Measurements from ENCODE around the gene EML6.

Gene EML6

DNA sequence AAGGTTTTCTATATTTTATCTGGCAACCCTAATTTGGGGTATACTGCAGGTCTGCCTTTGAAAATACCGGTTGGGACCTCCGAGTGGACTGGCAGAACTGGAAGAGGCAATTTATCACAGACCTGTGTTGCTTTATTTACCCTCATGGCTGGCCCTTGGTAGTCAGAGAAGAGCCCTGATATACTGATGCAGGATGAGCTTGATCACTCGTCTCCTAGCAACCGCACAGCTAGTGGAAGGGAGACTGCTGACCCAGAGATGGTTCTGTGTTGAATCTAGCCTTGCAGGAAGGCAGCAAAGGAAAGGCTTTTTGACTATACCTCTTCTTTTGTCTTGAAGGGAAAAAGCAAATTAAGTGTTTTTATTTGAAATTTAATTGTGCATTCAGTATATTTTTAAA, 154.7 kb downstream of the EML6 start:
- DNase-seq (ENCODE audit: low read depth in 2 of 3, low spot score in 1 of 3) = no peak

DNA sequence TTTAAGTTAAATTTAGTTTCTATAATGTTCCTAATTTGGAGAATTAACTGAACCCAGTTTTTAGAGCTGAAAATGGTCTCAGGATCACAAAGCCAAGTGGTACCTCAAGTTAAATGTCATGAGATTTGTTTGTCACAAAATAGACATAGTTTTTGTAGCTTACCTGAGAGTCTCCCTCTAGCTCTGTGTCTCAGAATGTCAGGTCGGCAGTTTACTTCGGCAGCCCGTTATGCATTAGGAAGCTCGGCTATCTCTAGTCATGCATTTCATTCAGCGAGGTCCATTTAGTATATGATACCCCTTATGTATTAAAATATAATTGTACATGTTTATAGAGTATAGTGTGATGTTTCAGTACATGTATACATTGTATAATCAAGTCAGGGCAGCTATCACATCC, 155.6 kb downstream of the EML6 start:
- no peak for DNase-seq (ENCODE audit: low read depth in 2 of 3, low spot score in 1 of 3)

- DNase-seq (ENCODE audit: low read depth in 2 of 3, low spot score in 1 of 3) = no peak
Observed at GRCh38 chr2:54879598-54880332, 156.3 kb downstream of the EML6 start.

DNA sequence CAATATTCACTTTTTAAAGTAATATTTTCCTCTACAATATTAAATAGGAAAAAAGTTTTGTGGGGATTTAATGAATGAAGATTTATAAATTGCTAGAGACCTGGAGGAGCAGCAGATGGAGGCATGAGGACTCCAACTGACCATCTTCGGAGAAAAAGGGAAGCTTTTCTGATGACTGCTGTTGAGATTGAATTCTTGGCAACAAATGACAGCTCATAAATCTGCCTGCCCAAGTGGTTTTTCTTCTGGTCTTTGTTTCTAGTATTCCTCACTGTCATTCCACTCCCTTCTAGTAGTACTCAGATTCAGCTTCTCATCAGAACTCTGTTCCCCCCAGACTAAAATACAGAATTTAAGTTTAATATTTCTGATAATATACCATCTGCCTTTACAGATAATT, 157.0 kb downstream of the EML6 start:
- no peak for DNase-seq (ENCODE audit: low read depth in 2 of 3, low spot score in 1 of 3)

GRCh38 chr2:54881759-54882158, 158.3 kb downstream of the EML6 start:
- DNase-seq (ENCODE audit: low read depth in 2 of 3, low spot score in 1 of 3) = no peak

DNA sequence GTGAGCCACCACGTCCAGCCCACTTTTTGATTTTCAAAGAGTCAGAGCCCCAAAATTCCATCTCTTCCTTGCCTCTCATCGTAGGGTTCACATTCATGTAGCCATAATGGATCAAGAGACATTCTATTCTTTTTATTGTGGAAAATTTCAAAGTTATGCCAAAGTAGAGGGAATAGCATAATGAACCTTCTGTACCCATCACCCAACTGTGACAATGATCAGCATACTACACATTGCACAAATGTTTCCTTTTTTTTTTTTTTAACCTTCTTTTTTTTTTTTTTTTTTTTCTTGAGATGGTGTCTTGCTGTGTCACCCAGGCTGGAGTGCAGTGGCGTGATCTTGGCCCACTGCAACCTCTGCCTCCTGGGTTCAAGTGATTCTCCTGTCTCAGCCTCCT, 162.4 kb downstream of the EML6 start:
- no peak for DNase-seq (ENCODE audit: low read depth in 2 of 3, low spot score in 1 of 3)

- no peak for DNase-seq (ENCODE audit: low read depth in 2 of 3, low spot score in 1 of 3)
Observed at GRCh38 chr2:54887850-54888545, 164.5 kb downstream of the EML6 start.

- DNase-seq (ENCODE audit: low read depth in 2 of 3, low spot score in 1 of 3) = no peak
Observed at GRCh38 chr2:54889053-54889452, 165.6 kb downstream of the EML6 start.

- no peak for DNase-seq (ENCODE audit: low read depth in 2 of 3, low spot score in 1 of 3)
Observed at GRCh38 chr2:54891909-54892308, 168.4 kb downstream of the EML6 start.

GRCh38 chr2:54894467-54894866, 171.0 kb downstream of the EML6 start:
- no peak for DNase-seq (ENCODE audit: low read depth in 2 of 3, low spot score in 1 of 3)

DNA sequence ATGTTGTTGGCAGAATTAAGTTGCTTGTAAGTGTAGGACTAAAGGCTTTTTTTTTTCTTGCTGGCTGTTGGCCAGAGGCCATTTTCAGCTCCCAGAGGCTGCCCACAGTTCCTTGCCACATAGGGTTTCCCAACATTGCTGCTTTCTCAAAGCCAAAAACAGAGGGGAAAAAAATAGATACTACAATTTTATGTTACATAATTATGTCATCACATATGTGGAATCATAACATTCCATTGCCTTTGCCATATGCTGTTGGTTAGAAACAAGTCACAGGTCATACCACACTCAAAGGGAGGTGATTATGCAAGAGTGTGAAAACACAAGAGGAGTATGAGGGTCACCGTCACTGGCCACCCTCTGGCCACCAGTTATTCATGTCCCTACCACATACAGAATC, 172.3 kb downstream of the EML6 start:
- DNase-seq (ENCODE audit: low read depth in 2 of 3, low spot score in 1 of 3) = no peak

DNA sequence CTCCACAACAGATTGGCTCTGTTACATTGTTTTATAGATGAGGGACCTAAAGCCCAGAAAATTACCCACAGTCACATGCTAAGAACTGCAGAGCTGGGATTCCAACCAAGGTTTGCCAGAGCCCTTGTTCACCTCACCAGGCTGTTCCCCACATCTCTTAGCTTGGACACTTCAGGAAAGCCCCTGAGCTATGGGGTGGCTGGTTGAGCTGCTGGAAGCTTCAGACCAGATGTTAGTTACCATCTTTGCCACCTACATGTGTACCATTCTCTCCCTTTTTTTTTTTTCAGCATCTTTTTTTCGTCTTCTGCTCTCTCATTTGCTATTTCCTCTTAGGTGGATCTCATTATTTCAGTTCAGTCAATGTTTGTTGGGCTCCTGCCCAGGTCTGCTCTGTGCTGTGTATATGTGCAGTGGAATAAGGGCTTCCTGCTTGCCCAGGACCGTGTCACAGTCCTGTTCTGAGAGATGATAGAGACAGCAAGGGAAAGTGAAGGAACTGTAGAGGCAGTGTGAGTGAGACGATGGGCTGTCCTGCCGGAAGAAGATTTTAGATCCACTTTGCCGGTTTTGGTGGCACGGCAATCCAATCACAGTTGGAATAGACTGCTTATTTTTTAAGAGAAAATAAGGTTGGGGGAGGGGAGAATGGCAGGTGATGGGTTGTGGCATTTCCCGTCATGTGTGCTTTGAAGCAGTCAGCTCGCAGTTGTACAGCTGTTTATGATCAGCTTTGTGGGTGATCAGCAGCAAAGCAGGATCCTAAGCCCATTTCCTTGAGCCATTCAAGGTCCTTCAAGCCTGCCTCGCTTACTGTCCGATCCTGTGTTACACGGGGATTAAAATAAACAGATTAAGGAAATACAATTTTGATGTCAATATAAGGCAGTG, 174.2 kb downstream of the EML6 start:
- peak in 1 of 3 donors; percentile 11 for DNase-seq (ENCODE audit: low read depth in 2 of 3, low spot score in 1 of 3)

DNA sequence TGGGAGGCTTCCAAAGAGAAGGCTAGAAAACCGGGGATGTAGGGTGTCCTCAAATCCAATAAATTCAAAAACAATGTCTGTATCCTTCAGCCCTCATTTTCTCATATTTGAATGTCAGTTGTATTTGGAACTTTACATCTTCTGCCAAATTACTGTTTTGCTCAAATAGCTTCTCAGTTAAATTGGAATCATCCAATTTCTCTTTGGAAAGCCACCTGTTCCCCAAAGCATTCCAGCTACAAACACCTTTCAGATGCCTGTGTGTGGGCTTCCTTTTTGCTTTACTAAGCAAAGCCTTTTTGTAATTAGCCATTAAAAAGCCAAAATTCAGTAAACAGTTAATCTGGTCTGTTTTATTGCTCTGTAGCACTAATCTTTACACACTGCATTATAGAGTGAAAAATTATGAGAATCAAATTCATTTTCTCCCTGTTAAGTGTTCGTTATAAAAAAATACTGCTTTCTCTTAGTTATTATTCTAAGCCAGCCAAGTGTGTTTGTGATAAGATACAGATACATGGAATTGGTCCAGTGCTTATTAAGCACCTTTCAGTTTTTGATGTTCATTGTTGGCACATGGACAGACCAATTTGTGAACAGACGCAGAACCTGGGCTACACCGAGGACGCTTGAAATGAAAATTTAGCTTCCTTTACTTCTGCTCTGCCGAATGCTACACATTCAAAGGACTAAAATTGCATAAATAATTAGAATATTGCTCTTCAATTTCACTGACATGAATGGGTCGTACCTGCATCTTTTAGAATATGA, 175.2 kb downstream of the EML6 start:
- no peak for DNase-seq (ENCODE audit: low read depth in 2 of 3, low spot score in 1 of 3)

DNA sequence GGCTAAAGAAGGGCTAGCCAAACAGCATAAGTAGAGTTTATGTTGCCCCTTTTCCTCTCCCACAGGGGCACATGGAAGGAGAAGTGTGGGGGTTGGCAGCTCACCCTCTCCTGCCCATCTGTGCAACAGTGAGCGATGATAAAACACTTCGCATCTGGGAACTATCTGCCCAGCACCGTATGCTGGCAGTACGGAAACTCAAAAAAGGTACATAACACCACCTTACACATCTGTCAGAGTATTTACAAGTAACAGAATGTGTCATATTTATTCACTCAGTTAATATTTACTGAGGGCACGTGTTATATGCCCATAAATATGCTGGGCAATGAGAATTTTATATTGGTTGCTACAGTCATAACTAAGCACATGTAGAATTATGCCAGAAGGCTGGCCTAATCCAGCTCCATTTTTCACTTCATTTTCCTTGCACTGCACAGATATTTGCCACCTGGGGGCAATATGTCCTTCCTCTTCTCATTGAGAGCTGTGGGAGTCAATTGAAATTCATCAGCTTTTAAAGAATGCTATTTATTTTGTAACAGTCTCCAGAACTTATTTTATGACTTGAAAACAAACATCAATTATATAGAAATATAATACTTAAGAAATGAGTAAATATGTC, 176.2 kb downstream of the EML6 start:
- DNase-seq (ENCODE audit: low read depth in 2 of 3, low spot score in 1 of 3) = no peak

GRCh38 chr2:54901224-54901986, 177.9 kb downstream of the EML6 start:
- no peak for DNase-seq (ENCODE audit: low read depth in 2 of 3, low spot score in 1 of 3)

DNA sequence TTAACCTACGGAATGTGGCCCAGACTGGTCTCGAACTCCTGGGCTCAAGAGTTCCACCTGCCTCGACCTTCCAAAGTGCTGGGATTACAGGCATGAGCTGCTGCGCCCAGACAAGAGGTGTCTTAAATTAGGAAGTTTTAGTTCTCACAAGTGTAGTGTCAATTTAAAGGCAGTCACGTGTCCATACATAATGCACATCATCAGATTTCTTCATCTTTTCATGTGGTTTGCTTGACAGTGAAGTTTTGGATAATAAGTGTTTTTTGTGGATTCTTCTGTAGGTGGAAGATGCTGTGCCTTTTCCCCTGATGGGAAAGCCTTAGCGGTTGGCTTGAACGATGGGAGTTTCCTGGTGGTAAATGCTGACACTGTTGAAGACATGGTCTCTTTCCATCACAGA, 179.3 kb downstream of the EML6 start:
- no peak for DNase-seq (ENCODE audit: low read depth in 2 of 3, low spot score in 1 of 3)

- peak; percentile 50 to 57 (median 51) for DNase-seq (ENCODE audit: low read depth in 2 of 3, low spot score in 1 of 3)
Observed at GRCh38 chr2:54903736-54904554, 180.5 kb downstream of the EML6 start.

GRCh38 chr2:54904836-54905235, 181.4 kb downstream of the EML6 start:
- no peak for DNase-seq (ENCODE audit: low read depth in 2 of 3, low spot score in 1 of 3)

DNA sequence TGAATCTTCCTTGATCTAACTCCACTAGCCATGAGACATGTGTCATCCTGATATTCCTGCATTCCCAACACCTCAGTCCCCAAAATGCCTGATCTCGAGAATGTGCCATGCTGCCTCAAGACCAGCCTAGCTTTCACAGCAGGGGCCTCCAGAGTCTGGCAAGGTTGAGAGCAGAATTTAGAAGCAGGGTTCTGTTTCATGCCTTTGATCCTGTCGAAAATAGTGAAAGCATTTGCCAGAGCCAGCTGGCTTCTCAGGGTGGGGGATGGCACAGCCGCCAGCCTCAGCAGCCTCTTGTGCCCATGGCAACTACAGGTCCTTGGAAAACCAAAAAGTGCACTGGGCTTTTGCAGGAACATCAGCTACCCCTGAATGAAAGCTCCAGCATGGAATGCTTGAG, 183.3 kb downstream of the EML6 start:
- DNase-seq (ENCODE audit: low read depth in 2 of 3, low spot score in 1 of 3) = no peak
